Activated naive CD8-positive, alpha-beta T cell treated with anti-CD3 and anti-CD28 coated beads for 36 hours (primary cell): Measurements from ENCODE around the gene MBP. TPM values are rescaled to one million over a fixed set of nuclear protein-coding genes. Genes with fewer than 3 reads are reported as not detected.

Experiments used
- DNase-seq: peaks from one replicate; pipeline ENCODE4 v3.0.0; 2021
- H3K27ac Mint-ChIP-seq: one replicate; pipeline ENCODE4 v1.8.0; 2022; ENCODE audit warnings: mild to moderate bottlenecking, moderate library complexity, mixed read lengths
- H3K27me3 Mint-ChIP-seq: one replicate; pipeline ENCODE4 v1.8.0; 2022; ENCODE audit warnings: mild to moderate bottlenecking, mixed read lengths
- H3K36me3 Mint-ChIP-seq: one replicate; pipeline ENCODE4 v1.8.0; 2021; ENCODE audit warnings: mild to moderate bottlenecking, mixed read lengths
- H3K4me1 Mint-ChIP-seq: one replicate; pipeline ENCODE4 v1.8.0; 2021; ENCODE audit warnings: mixed read lengths
- H3K4me3 Mint-ChIP-seq: one replicate; pipeline ENCODE4 v1.8.0; 2022; ENCODE audit warnings: mild to moderate bottlenecking, moderate library complexity, mixed read lengths
- H3K9me3 Mint-ChIP-seq: one replicate; pipeline ENCODE4 v1.8.0; 2022; ENCODE audit warnings: mixed read lengths
- total RNA-seq, 2 experiments: library from RNA; stranded (reverse); gene quantifications; one replicate each; pipeline ENCODE4 v1.2.3, GENCODE V29; 2021

MBP gene
- total RNA-seq, 2 experiments from 2014 or later = 41.2 to 45.9 TPM

- Mint-ChIP-seq H3K4me3 (no peak overlapping the region), H3K36me3 (peaks cover 49% of the 10 kb centered on the region), H3K9me3 (no peaks in the 10 kb centered on the region), H3K4me1 (peaks cover 78% of the 10 kb centered on the region), H3K27me3 (no peaks in the 10 kb centered on the region), H3K27ac (peak overlapping the region; percentile 56)
- no peak for DNase-seq
These were observed 62.7 kb downstream of the MBP start for GRCh38 chr18:77069931-77070330.

DNA sequence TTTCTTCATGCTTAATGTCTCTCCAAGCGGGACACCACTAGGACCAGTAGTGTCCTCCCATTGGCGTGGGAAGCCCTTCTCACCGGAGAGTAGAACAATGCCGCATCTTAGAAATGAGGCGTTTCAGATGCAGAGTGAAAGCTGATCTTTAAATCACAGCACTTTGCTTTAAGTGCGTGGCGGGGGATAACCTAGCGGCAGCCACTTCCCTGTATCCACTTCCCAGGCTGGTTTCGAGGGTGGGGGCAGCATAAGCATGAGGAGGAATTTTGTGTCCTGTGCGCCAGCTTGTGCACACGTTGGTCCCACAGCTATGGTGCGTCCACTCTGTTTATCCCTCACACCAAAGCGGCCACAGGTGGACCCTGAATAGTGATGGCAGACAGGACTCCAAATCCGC lies 63.1 kb downstream of the MBP start:
- peaks cover 52% of the 10 kb centered on the region for H3K36me3 Mint-ChIP-seq
- no peak overlapping the region for H3K4me3 Mint-ChIP-seq
- H3K9me3 Mint-ChIP-seq = no peaks in the 10 kb centered on the region
- no peaks in the 10 kb centered on the region for H3K27me3 Mint-ChIP-seq
- peaks cover 83% of the 10 kb centered on the region for H3K4me1 Mint-ChIP-seq
- H3K27ac Mint-ChIP-seq = no peak overlapping the region
- DNase-seq = no peak

DNA sequence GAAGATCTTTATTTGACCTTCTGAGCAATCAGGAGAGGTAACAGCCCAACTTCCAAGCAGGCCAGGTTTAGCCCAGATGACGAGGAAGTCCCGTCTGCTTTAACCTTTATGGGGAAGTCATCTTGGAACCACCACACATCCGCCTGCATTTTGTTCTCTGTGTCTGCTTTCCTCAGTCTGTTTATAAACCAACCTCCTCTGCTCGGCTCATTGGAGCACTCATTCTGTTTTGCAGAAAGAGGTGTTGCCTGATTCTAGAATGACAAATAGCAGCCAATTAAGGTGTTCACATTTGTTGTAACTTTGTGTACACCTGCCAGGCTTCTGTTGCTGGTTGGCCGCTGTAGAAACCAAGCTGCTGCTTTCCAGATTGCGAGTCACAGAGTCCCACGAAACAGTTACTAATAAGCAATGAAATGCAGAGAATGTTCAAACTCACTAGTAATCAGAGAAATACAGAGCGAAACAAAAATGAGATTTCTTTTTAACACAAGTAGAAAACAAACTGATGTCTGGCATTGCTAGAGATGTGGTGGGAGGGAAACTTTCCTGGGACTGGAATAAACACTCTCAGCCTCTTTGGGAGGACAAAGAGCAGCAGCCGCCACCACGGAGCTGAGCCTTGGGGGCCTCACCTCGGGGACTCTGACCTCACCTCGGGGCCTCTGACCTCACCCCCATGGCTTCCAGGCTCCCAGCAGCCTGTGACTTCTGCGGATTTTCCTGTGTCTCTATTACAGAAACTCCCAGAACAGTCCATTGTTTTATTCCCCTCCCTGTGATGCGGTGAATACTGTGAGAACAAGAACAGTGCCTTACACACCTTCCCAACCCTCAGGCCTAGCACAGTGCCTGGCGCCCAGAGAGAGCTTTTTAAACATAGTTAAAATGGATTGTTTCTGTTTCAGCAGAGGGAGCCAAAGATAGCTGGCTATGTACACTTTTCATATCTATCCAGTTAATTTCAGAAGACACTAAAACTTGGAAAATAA lies 64.0 kb downstream of the MBP start:
- DNase-seq = no peak
- H3K9me3 Mint-ChIP-seq = no peaks in the 10 kb centered on the region
- no peaks in the 10 kb centered on the region for H3K27me3 Mint-ChIP-seq
- H3K36me3 Mint-ChIP-seq = peaks cover 58% of the 10 kb centered on the region
- H3K4me3 Mint-ChIP-seq = peak overlapping the region; percentile 47
- H3K4me1 Mint-ChIP-seq = peaks cover 89% of the 10 kb centered on the region
- H3K27ac Mint-ChIP-seq = peak overlapping the region; percentile 91

DNA sequence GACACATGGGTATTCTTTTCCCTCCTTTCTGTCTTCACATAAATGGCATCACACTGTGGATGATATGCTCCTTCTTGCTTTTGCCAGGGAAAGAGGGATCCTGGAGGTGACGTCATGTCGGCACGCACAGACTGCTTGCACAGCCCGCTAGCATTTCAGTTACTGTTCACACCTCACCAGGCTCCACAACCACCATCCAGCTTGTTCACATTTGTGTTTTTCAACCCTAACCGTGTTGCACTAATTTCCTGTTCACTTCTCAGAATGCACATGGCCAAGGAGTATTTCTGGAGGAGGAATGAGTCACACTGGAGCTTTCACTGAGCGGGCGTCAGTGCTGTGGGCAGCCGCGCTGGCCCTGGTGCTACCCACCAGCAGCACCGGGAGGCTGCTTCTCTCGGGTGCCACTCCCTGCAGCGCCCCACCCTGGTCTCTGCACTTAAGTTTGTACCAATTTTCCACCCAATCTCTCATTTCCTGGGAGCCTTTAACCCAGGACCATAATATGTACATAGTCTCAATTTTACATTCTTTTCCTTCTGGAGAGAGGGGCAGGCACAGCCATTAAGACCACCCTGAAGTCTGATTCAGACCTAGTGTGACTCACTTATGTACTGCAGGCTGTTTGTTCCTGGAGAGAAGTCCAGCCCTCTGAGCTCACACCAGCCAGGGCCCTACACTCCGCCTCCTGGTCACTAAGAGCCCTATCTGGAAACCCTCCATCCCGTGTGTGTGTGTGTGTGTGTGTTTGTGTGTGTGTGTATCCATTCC lies 65.1 kb downstream of the MBP start:
- peaks cover 1% of the 10 kb centered on the region for H3K9me3 Mint-ChIP-seq
- peak overlapping the region; percentile 47 for H3K4me3 Mint-ChIP-seq
- H3K36me3 Mint-ChIP-seq = peaks cover 69% of the 10 kb centered on the region
- peak; percentile 77 for DNase-seq
- peak overlapping the region; percentile 91 for H3K27ac Mint-ChIP-seq
- no peaks in the 10 kb centered on the region for H3K27me3 Mint-ChIP-seq
- H3K4me1 Mint-ChIP-seq = peaks cover 91% of the 10 kb centered on the region

DNA sequence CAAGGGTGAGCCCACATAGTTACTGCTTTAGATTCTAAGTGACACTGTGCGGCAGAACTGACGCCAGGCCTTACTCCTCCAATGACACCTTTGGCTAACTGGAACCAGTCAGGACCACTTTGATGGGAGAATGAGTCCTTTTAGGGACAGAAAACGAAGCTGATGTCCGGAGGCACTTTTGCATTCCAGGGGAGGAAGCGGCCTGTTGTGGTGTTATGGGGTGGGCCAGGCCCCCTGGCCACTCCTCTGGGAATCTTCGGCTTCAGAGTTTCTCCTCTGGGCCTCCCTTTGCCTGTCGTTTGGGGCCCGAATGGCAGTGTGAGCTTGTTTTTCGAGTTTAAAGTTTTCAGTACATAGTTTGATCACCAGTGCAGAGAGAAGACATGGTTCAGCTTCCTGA lies 65.9 kb downstream of the MBP start:
- no peak for DNase-seq
- Mint-ChIP-seq H3K9me3 (peaks cover 1% of the 10 kb centered on the region), H3K4me3 (no peak overlapping the region), H3K27me3 (no peaks in the 10 kb centered on the region), H3K4me1 (peaks cover 92% of the 10 kb centered on the region), H3K36me3 (peaks cover 76% of the 10 kb centered on the region), H3K27ac (peak overlapping the region; percentile 91)

- H3K27ac Mint-ChIP-seq = peak overlapping the region; percentile 76
- H3K4me1 Mint-ChIP-seq = peaks cover 94% of the 10 kb centered on the region
- H3K9me3 Mint-ChIP-seq = peaks cover 1% of the 10 kb centered on the region
- DNase-seq = no peak
- H3K4me3 Mint-ChIP-seq = no peak overlapping the region
- peaks cover 77% of the 10 kb centered on the region for H3K36me3 Mint-ChIP-seq
- no peaks in the 10 kb centered on the region for H3K27me3 Mint-ChIP-seq
These were observed 66.5 kb downstream of the MBP start for GRCh38 chr18:77066101-77066500.

DNA sequence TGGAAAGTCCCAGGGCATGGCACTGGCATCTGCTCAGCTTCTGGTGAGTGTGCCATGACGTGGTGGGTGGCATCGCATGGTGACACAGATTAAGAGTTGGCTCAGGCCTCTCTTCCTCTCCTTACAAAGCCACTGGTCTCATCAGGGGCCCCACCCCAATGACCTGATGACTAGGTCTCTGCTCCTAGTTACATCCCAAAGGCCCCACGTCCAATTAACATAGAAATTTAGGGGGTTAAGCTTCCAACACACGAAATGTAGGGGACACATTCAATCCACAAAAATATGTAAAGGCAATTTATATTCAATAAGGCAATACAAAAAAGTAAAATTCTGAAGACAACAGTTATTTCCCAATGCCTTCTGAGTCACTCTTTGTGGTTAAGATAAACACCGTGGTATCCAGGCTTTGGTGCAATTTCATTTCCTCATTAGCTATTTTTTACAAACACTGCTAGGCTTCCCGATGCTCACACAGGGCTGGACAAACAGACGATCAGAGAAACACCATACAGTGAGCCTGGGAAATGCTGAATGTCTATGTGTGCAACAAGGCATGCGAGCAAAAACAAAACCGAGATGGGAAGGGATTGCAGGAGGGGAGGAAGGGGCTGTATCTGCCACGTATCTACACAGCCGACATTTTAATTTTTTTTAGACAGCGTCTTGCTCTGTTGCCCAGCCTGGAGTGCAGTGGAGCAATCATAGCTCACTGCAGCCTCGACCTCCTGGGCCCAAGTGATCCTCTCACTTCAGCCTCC lies 67.2 kb downstream of the MBP start:
- Mint-ChIP-seq H3K27ac (peak overlapping the region; percentile 76), H3K4me1 (peaks cover 96% of the 10 kb centered on the region), H3K36me3 (peaks cover 78% of the 10 kb centered on the region), H3K9me3 (peaks cover 1% of the 10 kb centered on the region), H3K4me3 (no peak overlapping the region), H3K27me3 (no peaks in the 10 kb centered on the region)
- peak; percentile 31 for DNase-seq

GRCh38 chr18:77063260-77063659 lies 69.3 kb downstream of the MBP start:
- Mint-ChIP-seq H3K4me3 (peak overlapping the region; percentile 51), H3K4me1 (peaks cover 86% of the 10 kb centered on the region), H3K27ac (peak overlapping the region; percentile 96), H3K27me3 (no peaks in the 10 kb centered on the region), H3K9me3 (peaks cover 1% of the 10 kb centered on the region), H3K36me3 (peaks cover 79% of the 10 kb centered on the region)
- DNase-seq = peak; percentile 78

DNA sequence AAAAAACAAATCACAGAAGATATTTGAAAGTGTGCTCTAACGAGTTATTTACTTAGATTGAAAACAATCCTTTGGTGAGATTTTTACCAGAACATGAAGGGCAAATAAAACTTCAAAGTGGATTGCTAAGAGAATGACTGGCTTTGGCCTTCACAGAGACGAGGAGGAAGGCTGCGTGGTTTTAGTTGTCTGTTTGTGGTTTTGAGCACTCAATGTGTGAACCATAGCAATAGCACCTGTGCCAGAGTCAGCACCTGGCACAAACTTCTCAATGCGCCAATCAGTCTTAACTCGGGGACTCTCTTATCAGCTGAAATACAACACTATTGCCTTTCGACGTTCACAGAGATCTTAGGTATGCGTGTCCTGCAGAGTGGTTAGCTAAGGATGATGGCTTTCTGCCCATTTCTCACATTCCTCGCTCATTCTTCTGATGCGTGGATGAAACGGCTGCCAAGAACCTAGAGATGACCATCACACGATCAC lies 70.0 kb downstream of the MBP start:
- no peaks in the 10 kb centered on the region for H3K27me3 Mint-ChIP-seq
- peaks cover 1% of the 10 kb centered on the region for H3K9me3 Mint-ChIP-seq
- peak overlapping the region; percentile 96 for H3K27ac Mint-ChIP-seq
- DNase-seq = peak; percentile 67
- peaks cover 78% of the 10 kb centered on the region for H3K36me3 Mint-ChIP-seq
- peak overlapping the region; percentile 42 for H3K4me3 Mint-ChIP-seq
- H3K4me1 Mint-ChIP-seq = peaks cover 79% of the 10 kb centered on the region

DNA sequence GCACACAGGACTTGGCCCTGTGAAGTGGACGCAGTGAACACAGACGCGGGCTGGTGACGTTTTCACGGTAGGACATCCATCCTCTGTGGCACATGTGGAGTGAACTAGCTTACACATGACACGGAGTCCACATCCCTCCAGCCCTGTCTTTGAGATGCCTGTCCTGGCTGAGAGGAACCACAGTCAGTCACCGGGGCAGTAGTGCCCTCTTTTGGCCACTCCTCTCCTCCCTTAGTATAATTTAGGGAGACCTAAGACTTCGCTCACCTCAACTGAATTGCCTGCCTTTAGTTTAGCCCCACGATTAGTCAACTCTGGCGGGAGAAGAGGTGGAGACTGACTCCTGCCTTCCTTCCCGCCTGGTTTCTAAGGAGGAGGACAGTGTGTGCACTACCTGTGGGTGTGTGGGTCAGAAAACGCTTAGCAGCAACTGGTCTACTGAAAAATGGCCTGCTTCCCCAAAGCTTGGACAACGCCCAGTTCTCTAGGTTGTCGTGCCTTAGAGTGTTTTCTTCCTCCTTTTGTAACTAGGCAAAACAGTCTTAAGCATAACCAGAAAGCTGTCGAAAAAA lies 70.6 kb downstream of the MBP start:
- H3K27ac Mint-ChIP-seq = peak overlapping the region; percentile 96
- no peak for DNase-seq
- H3K36me3 Mint-ChIP-seq = peaks cover 76% of the 10 kb centered on the region
- no peaks in the 10 kb centered on the region for H3K27me3 Mint-ChIP-seq
- H3K9me3 Mint-ChIP-seq = peaks cover 1% of the 10 kb centered on the region
- peak overlapping the region; percentile 42 for H3K4me3 Mint-ChIP-seq
- H3K4me1 Mint-ChIP-seq = peaks cover 77% of the 10 kb centered on the region

DNA sequence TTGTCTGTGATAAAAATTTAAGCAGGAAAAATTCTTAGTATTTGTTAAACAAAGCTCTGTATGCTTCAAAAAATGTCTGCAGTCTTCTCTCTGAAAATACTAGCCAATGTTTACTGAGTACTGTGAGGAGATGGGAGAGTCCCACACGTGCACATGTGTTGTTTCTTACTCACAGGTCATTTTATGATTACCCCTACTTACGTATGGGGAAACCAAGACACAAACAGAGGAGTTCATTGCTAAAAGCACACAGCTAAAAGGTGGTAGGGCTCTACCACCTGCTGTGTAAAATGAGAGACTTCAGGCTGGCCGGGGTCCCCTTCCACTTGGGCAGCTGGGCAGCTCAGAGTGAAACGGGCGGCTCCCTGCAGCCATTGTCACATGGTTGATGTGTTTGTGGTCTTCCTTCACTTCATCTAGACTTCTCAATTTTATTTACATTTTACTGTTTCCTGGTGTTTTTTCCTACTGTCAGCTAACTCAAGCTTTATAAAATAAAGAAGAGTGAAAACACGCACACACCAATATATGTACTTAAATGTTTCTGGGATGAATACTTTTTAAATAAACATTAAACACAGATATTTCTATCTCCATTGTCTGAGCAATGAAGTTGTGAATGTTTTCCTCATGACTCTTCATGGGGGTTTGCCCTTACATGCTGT lies 71.2 kb downstream of the MBP start:
- H3K27ac Mint-ChIP-seq = peak overlapping the region; percentile 96
- H3K27me3 Mint-ChIP-seq = no peaks in the 10 kb centered on the region
- DNase-seq = no peak
- H3K9me3 Mint-ChIP-seq = peaks cover 1% of the 10 kb centered on the region
- peaks cover 73% of the 10 kb centered on the region for H3K36me3 Mint-ChIP-seq
- no peak overlapping the region for H3K4me3 Mint-ChIP-seq
- peaks cover 77% of the 10 kb centered on the region for H3K4me1 Mint-ChIP-seq

DNA sequence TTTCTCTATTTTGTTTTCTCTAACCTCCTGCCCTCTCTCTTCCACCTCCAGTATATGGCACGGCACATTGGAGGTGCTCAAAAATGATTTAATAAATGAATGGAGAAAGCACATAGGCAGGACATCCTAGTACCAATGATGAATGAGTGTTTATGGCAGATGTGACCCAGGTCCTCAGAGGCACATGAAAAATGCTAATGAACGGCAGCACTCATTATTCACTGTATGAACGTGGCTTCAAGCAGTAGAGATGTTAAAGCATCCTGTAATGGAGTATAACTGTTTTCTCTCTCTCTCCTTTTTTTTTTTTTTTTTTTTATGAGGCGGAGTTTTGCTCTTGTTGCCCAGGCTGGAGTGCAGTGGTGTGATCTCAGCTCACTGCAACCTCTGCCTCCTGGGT lies 72.4 kb downstream of the MBP start:
- Mint-ChIP-seq H3K4me1 (peaks cover 77% of the 10 kb centered on the region), H3K27ac (no peak overlapping the region), H3K27me3 (no peaks in the 10 kb centered on the region), H3K9me3 (peaks cover 1% of the 10 kb centered on the region), H3K36me3 (peaks cover 62% of the 10 kb centered on the region), H3K4me3 (no peak overlapping the region)
- no peak for DNase-seq

GRCh38 chr18:77059294-77059916 lies 73.2 kb downstream of the MBP start:
- Mint-ChIP-seq H3K36me3 (peaks cover 55% of the 10 kb centered on the region), H3K4me1 (peaks cover 78% of the 10 kb centered on the region), H3K9me3 (peaks cover 1% of the 10 kb centered on the region), H3K4me3 (no peak overlapping the region), H3K27ac (peak overlapping the region; percentile 5), H3K27me3 (no peaks in the 10 kb centered on the region)
- no peak for DNase-seq
